DND-41 (cell line): ENCODE measurements around the gene GABRG2.

ENCODE experiments used
- CTCF ChIP-seq: IDR thresholded peaks from 2 replicates; pipeline ENCODE4 v1.5.1; 2012; ENCODE audit warnings: borderline replicate concordance, low read length, moderate library complexity, mild to moderate bottlenecking; ENCODE audit not compliant: poor library complexity, severe bottlenecking; ENCODE audit errors: extremely low read depth
- EZH2 ChIP-seq: IDR thresholded peaks from 3 replicates; pipeline ENCODE4 v1.6.1; 2012; ENCODE audit warnings: borderline replicate concordance, low read depth, mild to moderate bottlenecking, moderate library complexity, low read length, inconsistent platforms; ENCODE audit not compliant: severe bottlenecking

- TF ChIP-seq CTCF (no peak), EZH2 (no peak)
Observed at GRCh38 chr5:162139190-162139589, 71.6 kb downstream of the GABRG2 start.
